ENCODE results near the gene ANLN.

- TF ChIP-seq POLR2A (IDR thresholded peaks at IDR 0.05) (no peak), CTCF (IDR thresholded peaks at IDR 0.05) (no peak)
These were observed 29.4 kb upstream of the ANLN start for GRCh38 chr7:36360244-36360643.
